ENCODE results near the gene UPB1. TPM values are rescaled to one million over a fixed set of nuclear protein-coding genes. Genes with fewer than 3 reads are reported as not detected.

The UPB1 gene
- total RNA-seq, 2 experiments from 2014 or later, result 0.10 TPM; not detected in 1

- H3K4me3 Mint-ChIP-seq, result no peak overlapping the region
- intact Hi-C loops (cut with micrococcal nuclease), result no loop called here
- H3K9me3 Mint-ChIP-seq, result no peaks in the 10 kb centered on the region
- no peak for DNase-seq
- no peak overlapping the region for H3K27ac Mint-ChIP-seq
- peaks cover 32% of the 10 kb centered on the region for H3K36me3 Mint-ChIP-seq (ENCODE audit: low read depth)
- CTCF ChIA-PET, result no interaction called here
- peaks cover 54% of the 10 kb centered on the region for H3K4me1 Mint-ChIP-seq (ENCODE audit: low read depth)
- H3K27me3 Mint-ChIP-seq (ENCODE audit: low read depth), result no peaks in the 10 kb centered on the region
Measured at GRCh38 chr22:24563246-24563645, 68.1 kb downstream of the UPB1 start.

- Mint-ChIP-seq H3K4me1 (ENCODE audit: low read depth) (peaks cover 41% of the 10 kb centered on the region), H3K36me3 (ENCODE audit: low read depth) (peaks cover 24% of the 10 kb centered on the region), H3K27me3 (ENCODE audit: low read depth) (no peaks in the 10 kb centered on the region), H3K27ac (peak overlapping the region; percentile 4), H3K9me3 (no peaks in the 10 kb centered on the region), H3K4me3 (no peak overlapping the region)
- intact Hi-C loops (cut with micrococcal nuclease), result no loop called here
- DNase-seq, result no peak
- CTCF ChIA-PET, result interaction anchor here (0.5 kb wide), 1 partner anchor 432 kb away, joined by 3 read pairs; no protein-coding TSS in a partner anchor
Measured at GRCh38 chr22:24564376-24565058, 69.4 kb downstream of the UPB1 start.

- CTCF ChIA-PET, result no interaction called here
- Mint-ChIP-seq H3K4me3 (no peak overlapping the region), H3K27ac (peak overlapping the region; percentile 21), H3K9me3 (no peaks in the 10 kb centered on the region), H3K27me3 (ENCODE audit: low read depth) (no peaks in the 10 kb centered on the region), H3K4me1 (ENCODE audit: low read depth) (peaks cover 38% of the 10 kb centered on the region), H3K36me3 (ENCODE audit: low read depth) (peaks cover 29% of the 10 kb centered on the region)
- no peak for DNase-seq
- intact Hi-C loops (cut with micrococcal nuclease), result no loop called here
Measured at GRCh38 chr22:24565077-24565476, 69.9 kb downstream of the UPB1 start.

GRCh38 chr22:24566899-24567511 is 71.9 kb downstream of the UPB1 start:
- intact Hi-C loops (cut with micrococcal nuclease), result no loop called here
- Mint-ChIP-seq H3K27me3 (ENCODE audit: low read depth) (no peaks in the 10 kb centered on the region), H3K4me1 (ENCODE audit: low read depth) (peaks cover 28% of the 10 kb centered on the region), H3K27ac (no peak overlapping the region), H3K9me3 (no peaks in the 10 kb centered on the region), H3K4me3 (no peak overlapping the region), H3K36me3 (ENCODE audit: low read depth) (peaks cover 33% of the 10 kb centered on the region)
- DNase-seq, result no peak
- CTCF ChIA-PET, result no interaction called here

GRCh38 chr22:24567668-24568067 is 72.5 kb downstream of the UPB1 start:
- Mint-ChIP-seq H3K4me3 (no peak overlapping the region), H3K36me3 (ENCODE audit: low read depth) (peaks cover 36% of the 10 kb centered on the region), H3K27me3 (ENCODE audit: low read depth) (no peaks in the 10 kb centered on the region), H3K4me1 (ENCODE audit: low read depth) (peaks cover 23% of the 10 kb centered on the region), H3K27ac (no peak overlapping the region), H3K9me3 (no peaks in the 10 kb centered on the region)
- intact Hi-C loops (cut with micrococcal nuclease), result no loop called here
- no peak for DNase-seq
- CTCF ChIA-PET, result no interaction called here

GRCh38 chr22:24571266-24571665 is 76.1 kb downstream of the UPB1 start:
- CTCF ChIA-PET, result no interaction called here
- Mint-ChIP-seq H3K4me1 (ENCODE audit: low read depth) (no peaks in the 10 kb centered on the region), H3K27ac (no peak overlapping the region)

DNA sequence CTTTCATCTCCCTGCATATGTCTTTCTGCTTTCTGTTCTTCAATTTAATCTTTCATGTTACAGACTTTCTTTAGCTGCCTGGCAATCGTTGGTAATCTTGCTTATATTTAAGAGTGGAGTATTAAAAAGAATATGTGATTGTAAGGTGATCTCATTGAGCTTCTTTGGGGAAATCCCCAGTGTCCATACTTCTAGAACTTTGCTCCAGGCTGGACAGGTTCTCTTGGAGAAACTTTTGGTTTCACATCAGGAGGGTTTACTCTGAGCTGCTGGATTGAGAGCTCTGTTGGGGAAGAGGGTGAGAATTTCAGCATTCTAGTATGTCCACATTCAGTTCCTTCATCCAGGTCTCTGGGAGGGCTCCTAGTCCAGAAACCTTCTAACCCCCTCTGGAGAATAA is 81.6 kb downstream of the UPB1 start:
- Mint-ChIP-seq H3K4me1 (ENCODE audit: low read depth) (no peaks in the 10 kb centered on the region), H3K36me3 (ENCODE audit: low read depth) (peaks cover 25% of the 10 kb centered on the region), H3K4me3 (no peak overlapping the region), H3K27ac (no peak overlapping the region), H3K9me3 (no peaks in the 10 kb centered on the region), H3K27me3 (ENCODE audit: low read depth) (no peaks in the 10 kb centered on the region)
- intact Hi-C loops (cut with micrococcal nuclease), result no loop called here
- DNase-seq, result no peak
- CTCF ChIA-PET, result no interaction called here

More at GRCh38 chr22:24571266-24571665, 76.1 kb downstream of the UPB1 start:
- peaks cover 41% of the 10 kb centered on the region for H3K36me3 Mint-ChIP-seq (ENCODE audit: low read depth)
- no peak for DNase-seq
- no peaks in the 10 kb centered on the region for H3K27me3 Mint-ChIP-seq (ENCODE audit: low read depth)
- H3K9me3 Mint-ChIP-seq, result no peaks in the 10 kb centered on the region
- H3K4me3 Mint-ChIP-seq, result no peak overlapping the region
- intact Hi-C loops (cut with micrococcal nuclease), result no loop called here

Other genes with a start within 250 kb of the UPB1 start
- 10 to 100 TPM; 33.5 to 35.7 TPM for gene SPECC1L, start 224.5 kb upstream of the UPB1 start, total RNA-seq
- 10 to 100 TPM; 37.6 to 38.0 TPM for gene ADORA2A, start 67.7 kb upstream of the UPB1 start, total RNA-seq
- gene GUCD1, start 59.8 kb downstream of the UPB1 start, total RNA-seq, result 10 to 100 TPM; 95.8 to 96.0 TPM
- gene SNRPD3, start 60.7 kb downstream of the UPB1 start, total RNA-seq, result 100 to 1,000 TPM; 158 to 166 TPM
- under 1 TPM in 1 of 2 experiments, not detected in 1; 0.25 TPM for gene LRRC75B, start 97.7 kb downstream of the UPB1 start, total RNA-seq
- 10 to 100 TPM; 15.5 to 16.1 TPM for gene GGT1, start 107.9 kb downstream of the UPB1 start, total RNA-seq

Data from activated naive CD4-positive, alpha-beta T cell treated with anti-CD3 and anti-CD28 coated beads for 36 hours (primary cell).